Heart left ventricle (tissue), 16 donors: ENCODE data around the gene SMPD1. TPM values are rescaled to one million over a fixed set of nuclear protein-coding genes. Genes with fewer than 3 reads are reported as not detected.
A peak's percentile ranks its signal among the peaks of the same experiment; 100 is the strongest.

Experiments
- ATAC-seq, 4 donors: fragments of 200-7000 bp; cut with Tn5 transposase; one replicate each; pipeline ENCODE4 v1.9.1; 2020 to 2022; ENCODE audit warnings: moderate library complexity in 4 of 4, mild to moderate bottlenecking in 3 of 4, moderate number of reproducible peaks in 1 of 4
- DNase-seq, 5 donors: peaks; one replicate each; pipeline ENCODE4 v3.0.0-alpha.2; 2020
- H3K27ac ChIP-seq, 12 donors: fragments of 200-600 bp; sonication (generic) in 4 of 12; one replicate each; pipeline versions ENCODE4 v1.5.0 to v1.8.0; 2016 to 2022; ENCODE audit warnings: mild to moderate bottlenecking in 2 of 12
- H3K27me3 ChIP-seq, 9 donors: fragments of 200-600 bp; sonication (generic) in 2 of 9; one replicate each; pipeline versions ENCODE4 v1.5.1 to v1.8.0; 2016 to 2022; ENCODE audit warnings: mild to moderate bottlenecking in 3 of 9
- H3K36me3 ChIP-seq, 9 donors: fragments of 200-600 bp; sonication (generic) in 2 of 9; one replicate each; pipeline versions ENCODE4 v1.5.0 to v1.8.0; 2018 to 2022; ENCODE audit warnings: mild to moderate bottlenecking in 2 of 9
- H3K4me1 ChIP-seq, 12 donors: fragments of 200-600 bp; sonication (generic) in 4 of 12; one replicate each; pipeline versions ENCODE4 v1.5.0 to v1.8.0; 2016 to 2022; ENCODE audit warnings: mild to moderate bottlenecking in 3 of 12
- H3K4me3 ChIP-seq, 12 donors: fragments of 200-600 bp; sonication (generic) in 4 of 12; one replicate each; pipeline versions ENCODE4 v1.5.0 to v1.8.0; 2017 to 2022; ENCODE audit warnings: mild to moderate bottlenecking in 9 of 12, moderate library complexity in 4 of 12
- H3K9me3 ChIP-seq, 12 donors: fragments of 200-600 bp; sonication (generic) in 4 of 12; one replicate each; pipeline versions ENCODE4 v1.5.0 to v1.8.0; 2016 to 2022; ENCODE audit warnings: mild to moderate bottlenecking in 1 of 12
- POLR2A ChIP-seq, 2 donors: fragments of 450-650 bp; IDR thresholded peaks; one replicate each; pipeline ENCODE4 v1.6.1; 2017; ENCODE audit warnings: antibody characterized with exemption in 2 of 2, mild to moderate bottlenecking in 2 of 2, moderate library complexity in 2 of 2
- WGBS, 4 donors: extraction: QIAGEN DNeasy Blood & Tissue Kit in 2 of 4; methylation state at CpG; one replicate each; pipeline versions ENCODE4 v1.1.5 to v1.1.7; 2013 to 2018; 5-methylcytosine and 5-hydroxymethylcytosine counted together
- intact Hi-C, 10 donors: fragments of 100-400 bp; cut with DNase I; formaldehyde crosslinking; loops; one replicate each; pipeline versions ENCODE4 v1.11.1 to v1.14.2; 2022
- polyA plus RNA-seq, 2 donors: library from polyadenylated mRNA; stranded (reverse); fragments of 200-250 nt; gene quantifications; one replicate each; pipeline ENCODE4 v1.2.3, GENCODE V29; 2013
- total RNA-seq, 9 donors: library from RNA; depleted of rRNA in 2 of 9; stranded (reverse); fragments of >200 nt in 2 of 9; fragmentation: NEBNext Ultra II Directional in 3 of 9; extraction: Animal tissue kit (Norgen Biotek cat#: 25700) in 3 of 9; gene quantifications; one replicate each; pipeline versions ENCODE4 v1.1.0 to v1.2.4, GENCODE V29; 2016 to 2023
- TF ChIP-seq, protein P1 (sequence below), 12 donors: fragments of 200-600 bp; sonication (generic) in 4 of 12; IDR thresholded peaks; one replicate each; pipeline versions ENCODE4 v1.5.0 to v1.8.0; 2018 to 2022; ENCODE audit warnings: antibody characterized with exemption in 12 of 12, mild to moderate bottlenecking in 5 of 12
- donor health status: ischemic (EF 13 %, LVEDD 7.1; RV severe dilation, severe dysfunction).
- donor health status: healthy with polysubstance abuse.
- donor health status: DM: no; HTN: yes; CAD: no.
- donor health status: DM: no; HTN: no; CAD: no.
- donor health status: ischemic (EF 25% LVEDD 6.9; RV normal size, moderate dysfunction).
- donor health status: ischemic (EF 25% LVEDD 5.7; RV mildly dilated, moderate dysfunction).
- donor health status: healthy.
- donor health status: DM: yes; HTN: yes; CAD: no.
- donor health status: ischemic (EF 35%, LVEDD 5.7; RV mildly dilated, moderate dysfunction).
- donor health status: nonischemic (EF 11% LVEDD 7.7; RV severe dilation, severe dysfunction).
- donor health status: DM: yes; HTN: yes; CAD: no.
- donor health status: PGD.
- donor health status: ischemic (EF 29% LVEDD 5.4; RV normal size, mild dysfunction).
- donor health status: nonischemic (EF 23%, LVEDD 6.1; RV moderate dilation, normal function).

Gene SMPD1
- total and polyA plus RNA-seq, 11 donors: 53.8 to 92.3 (median 64.9) TPM

DNA sequence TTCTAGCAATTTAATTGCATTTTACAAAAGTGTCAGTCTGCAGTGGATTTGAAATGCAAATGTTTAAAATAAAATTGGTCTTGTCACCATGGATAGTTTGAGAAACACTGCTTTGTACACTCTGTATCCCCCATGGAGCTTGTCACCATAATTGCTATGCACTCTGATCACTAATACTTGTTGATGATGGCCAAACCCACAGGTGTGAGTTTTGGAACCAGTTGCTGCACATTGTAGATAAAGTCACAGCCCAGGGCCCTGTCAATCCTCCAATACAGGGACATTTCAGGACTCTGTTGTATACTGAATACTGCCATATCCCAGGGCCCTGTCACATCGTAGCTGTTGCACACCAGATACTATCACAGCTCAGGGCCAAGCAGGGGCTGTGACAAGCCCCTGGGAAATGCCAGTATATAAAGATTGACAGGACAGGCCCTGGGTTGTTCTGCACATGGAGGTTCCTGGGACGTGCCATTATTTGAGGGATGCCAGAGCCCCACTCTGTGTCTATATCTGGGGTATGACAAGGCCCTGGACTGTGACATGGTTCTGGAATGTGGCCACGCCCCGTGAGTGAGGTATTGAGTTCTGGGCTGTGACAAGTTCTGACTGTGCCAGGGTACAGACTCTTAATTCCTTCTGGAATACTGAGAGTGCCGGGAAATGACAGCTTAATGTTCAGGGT lies 27.9 kb upstream of the SMPD1 start:
- intact Hi-C loops: loop anchor here in 6 of 10 donors (2.0 to 5.0 kb wide), 5 partner anchors 44 to 1160 kb away; partner anchors contain the start of gene OR51V1 (in 1 of the 6)
- 43 to 55% (median 49%) methylated on average over 5 of the region's 5 CpGs for WGBS, 4 donors
- ATAC-seq (peak; percentile 93 to 98 (median 96)), DNase-seq (peak; percentile 78 to 93 (median 84))
- Histone ChIP-seq H3K4me3 (peak overlapping the region in 4 of 12 donors; percentile 18 to 31 (median 24)), H3K27ac (peak overlapping the region; percentile 66 to 97 (median 78)), H3K9me3 (no peaks in the 10 kb centered on the region), H3K4me1 (peaks cover 0 to 17% (median 0%) of the 10 kb centered on the region in 12 donors), H3K27me3 (no peaks in the 10 kb centered on the region), H3K36me3 (no peaks in the 10 kb centered on the region)
- no peak for TF ChIP-seq POLR2A (IDR thresholded peaks at IDR 0.05)

DNA sequence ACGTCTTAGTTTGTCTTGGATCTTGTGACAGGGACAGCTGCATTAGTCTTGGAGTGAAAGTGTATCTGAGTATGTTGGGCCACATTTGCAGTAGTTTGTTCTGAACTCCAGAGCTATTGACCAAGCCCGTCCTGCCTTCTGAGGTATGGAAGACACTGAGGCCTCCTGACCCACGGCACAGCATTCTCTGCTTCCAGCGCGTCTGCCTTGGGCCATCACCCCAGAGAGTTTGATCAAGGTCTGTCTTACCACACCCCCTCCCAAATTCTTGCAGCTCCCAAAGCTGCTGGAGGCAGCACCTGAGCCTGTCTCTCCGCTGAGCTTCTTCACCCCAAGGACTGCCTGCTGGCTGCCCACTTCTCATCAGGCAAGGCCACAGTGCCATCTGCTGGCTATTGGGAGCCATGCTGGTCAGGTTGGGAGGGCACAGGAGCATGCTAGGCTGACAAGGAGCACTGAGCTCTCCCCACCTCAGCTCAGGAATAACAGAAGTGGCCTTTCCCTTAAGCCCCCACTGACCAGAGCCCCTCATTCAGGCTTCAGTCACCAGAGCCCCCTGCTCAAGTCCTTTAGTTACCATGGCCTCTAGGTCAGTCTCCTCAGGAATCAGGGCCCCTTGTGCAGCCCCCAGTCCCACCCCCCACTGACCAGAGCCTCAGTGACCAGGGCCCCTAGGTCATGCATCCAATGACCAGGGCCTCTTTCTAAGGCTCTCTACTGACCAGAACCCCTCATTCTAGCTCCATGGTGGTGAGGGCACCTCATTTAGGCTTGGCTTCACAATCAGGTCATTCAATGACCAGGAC lies 27.2 kb upstream of the SMPD1 start:
- Histone ChIP-seq H3K27me3 (no peaks in the 10 kb centered on the region), H3K4me3 (peak overlapping the region in 4 of 12 donors; percentile 18 to 31 (median 24)), H3K4me1 (peaks cover 0 to 16% (median 0%) of the 10 kb centered on the region in 12 donors), H3K9me3 (no peaks in the 10 kb centered on the region), H3K27ac (peak overlapping the region; percentile 66 to 97 (median 78)), H3K36me3 (no peaks in the 10 kb centered on the region)
- DNase-seq (peak; percentile 79 to 90 (median 87)), ATAC-seq (peak; percentile 89 to 92 (median 92))
- TF ChIP-seq, protein P1, sequence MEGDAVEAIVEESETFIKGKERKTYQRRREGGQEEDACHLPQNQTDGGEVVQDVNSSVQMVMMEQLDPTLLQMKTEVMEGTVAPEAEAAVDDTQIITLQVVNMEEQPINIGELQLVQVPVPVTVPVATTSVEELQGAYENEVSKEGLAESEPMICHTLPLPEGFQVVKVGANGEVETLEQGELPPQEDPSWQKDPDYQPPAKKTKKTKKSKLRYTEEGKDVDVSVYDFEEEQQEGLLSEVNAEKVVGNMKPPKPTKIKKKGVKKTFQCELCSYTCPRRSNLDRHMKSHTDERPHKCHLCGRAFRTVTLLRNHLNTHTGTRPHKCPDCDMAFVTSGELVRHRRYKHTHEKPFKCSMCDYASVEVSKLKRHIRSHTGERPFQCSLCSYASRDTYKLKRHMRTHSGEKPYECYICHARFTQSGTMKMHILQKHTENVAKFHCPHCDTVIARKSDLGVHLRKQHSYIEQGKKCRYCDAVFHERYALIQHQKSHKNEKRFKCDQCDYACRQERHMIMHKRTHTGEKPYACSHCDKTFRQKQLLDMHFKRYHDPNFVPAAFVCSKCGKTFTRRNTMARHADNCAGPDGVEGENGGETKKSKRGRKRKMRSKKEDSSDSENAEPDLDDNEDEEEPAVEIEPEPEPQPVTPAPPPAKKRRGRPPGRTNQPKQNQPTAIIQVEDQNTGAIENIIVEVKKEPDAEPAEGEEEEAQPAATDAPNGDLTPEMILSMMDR (IDR thresholded peaks at IDR 0.05): peak; percentile 78 to 92 (median 88)
- TF ChIP-seq POLR2A (IDR thresholded peaks at IDR 0.05): no peak
- intact Hi-C loops: loop anchor here in 6 of 10 donors (2.0 to 5.0 kb wide), 5 partner anchors 44 to 1161 kb away; partner anchors contain the start of gene OR51V1 (in 1 of the 6)
- WGBS, 4 donors: 36 to 68% (median 48%) methylated on average over 5 to 6 of the region's 6 CpGs

DNA sequence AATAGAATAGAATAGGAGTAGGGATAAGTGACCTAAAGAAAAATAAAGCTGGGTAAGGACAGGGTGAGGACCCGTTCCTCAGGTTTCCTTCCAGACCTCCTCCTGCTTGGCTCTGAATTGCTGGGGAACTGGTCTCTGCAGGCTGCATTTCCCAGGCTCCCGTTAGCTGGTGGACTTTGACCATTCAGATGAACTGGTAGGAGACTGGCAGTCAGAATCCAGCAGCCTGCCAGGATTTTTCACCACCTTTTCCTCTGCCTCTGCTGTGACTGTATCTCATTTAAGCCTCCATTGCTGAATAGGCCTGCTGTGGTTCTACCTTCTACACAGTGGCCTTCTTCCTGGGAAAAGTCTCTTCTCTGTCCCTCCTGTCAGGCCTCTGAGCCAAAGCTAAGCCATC lies 24.6 kb upstream of the SMPD1 start:
- no peaks in the 10 kb centered on the region for H3K9me3 ChIP-seq
- no peak overlapping the region for H3K27ac ChIP-seq
- H3K4me3 ChIP-seq: no peak overlapping the region
- no peaks in the 10 kb centered on the region for H3K27me3 ChIP-seq
- no peak for DNase-seq
- H3K36me3 ChIP-seq: no peaks in the 10 kb centered on the region
- peaks cover 0 to 16% (median 0%) of the 10 kb centered on the region in 12 donors for H3K4me1 ChIP-seq
- TF ChIP-seq POLR2A (IDR thresholded peaks at IDR 0.05): no peak
- TF ChIP-seq, protein P1 (IDR thresholded peaks at IDR 0.05): no peak
- 80 to 89% (median 84%) methylated on average over 2 of the region's 2 CpGs for WGBS, 4 donors
- no peak for ATAC-seq
- intact Hi-C loops: no loop called here

DNA sequence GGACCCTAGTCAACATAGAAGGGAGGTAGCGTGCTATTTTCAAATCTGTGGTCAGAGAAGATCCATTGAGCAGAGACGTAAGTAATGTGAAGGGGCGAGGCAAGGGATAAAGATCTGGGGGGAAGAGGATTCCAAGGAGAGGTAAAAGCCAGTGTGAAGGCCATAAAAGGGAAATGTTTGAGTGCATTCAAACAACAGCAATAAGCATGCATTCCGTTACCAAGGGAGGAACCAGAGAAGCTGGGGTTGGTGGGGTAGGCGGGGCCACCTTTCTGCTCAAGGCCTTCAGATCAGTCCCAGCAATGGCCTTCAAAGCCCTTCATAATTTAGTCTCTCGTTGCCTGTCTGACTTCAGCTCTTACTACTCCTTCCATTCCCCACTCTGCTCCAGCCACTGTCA lies 18.4 kb upstream of the SMPD1 start:
- Histone ChIP-seq H3K36me3 (no peaks in the 10 kb centered on the region), H3K9me3 (no peaks in the 10 kb centered on the region), H3K27ac (no peak overlapping the region), H3K27me3 (no peaks in the 10 kb centered on the region), H3K4me1 (no peaks in the 10 kb centered on the region), H3K4me3 (no peak overlapping the region)
- no peak for ATAC-seq
- DNase-seq: no peak
- TF ChIP-seq POLR2A (IDR thresholded peaks at IDR 0.05): no peak
- TF ChIP-seq, protein P1 (IDR thresholded peaks at IDR 0.05): no peak
- intact Hi-C loops: loop anchor here in 1 of 10 donors (10.0 kb wide), 1 partner anchor 333 kb away; no protein-coding TSS in a partner anchor
- 88 to 95% (median 91%) methylated on average over 6 of the region's 6 CpGs for WGBS, 4 donors
